HG03060 (cell line): ENCODE measurements around the gene ONECUT2.

Source experiments
- ATAC-seq: cut with Tn5 transposase; IDR thresholded peaks from one replicate; pipeline ENCODE4 v1.9.1; 2021; ENCODE audit warnings: low read depth, moderate number of reproducible peaks; ENCODE audit not compliant: unreplicated experiment

ONECUT2 gene

DNA sequence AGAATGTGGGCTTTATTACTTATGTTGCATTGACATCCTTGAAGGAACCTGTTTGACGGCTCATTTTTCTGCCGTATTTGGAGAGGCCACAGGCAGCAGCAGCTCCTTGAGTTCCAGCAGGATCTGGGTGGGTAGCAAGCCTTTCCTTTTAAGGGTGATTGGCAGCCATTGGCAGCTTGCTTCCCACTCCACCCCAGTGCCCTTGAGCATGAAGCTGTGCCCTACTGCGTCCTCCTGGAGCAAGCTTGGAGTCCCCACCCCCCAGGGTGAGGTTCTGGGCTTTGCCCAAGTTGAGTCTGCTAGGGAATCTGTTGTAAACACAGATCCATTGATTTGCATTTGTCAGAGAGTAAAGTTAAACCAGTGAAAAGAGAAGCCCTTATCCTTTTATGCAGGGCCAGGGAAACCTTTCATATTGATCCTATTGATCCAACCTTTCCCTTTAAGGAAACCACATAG lies 9.2 kb downstream of the ONECUT2 start:
- no peak for ATAC-seq

DNA sequence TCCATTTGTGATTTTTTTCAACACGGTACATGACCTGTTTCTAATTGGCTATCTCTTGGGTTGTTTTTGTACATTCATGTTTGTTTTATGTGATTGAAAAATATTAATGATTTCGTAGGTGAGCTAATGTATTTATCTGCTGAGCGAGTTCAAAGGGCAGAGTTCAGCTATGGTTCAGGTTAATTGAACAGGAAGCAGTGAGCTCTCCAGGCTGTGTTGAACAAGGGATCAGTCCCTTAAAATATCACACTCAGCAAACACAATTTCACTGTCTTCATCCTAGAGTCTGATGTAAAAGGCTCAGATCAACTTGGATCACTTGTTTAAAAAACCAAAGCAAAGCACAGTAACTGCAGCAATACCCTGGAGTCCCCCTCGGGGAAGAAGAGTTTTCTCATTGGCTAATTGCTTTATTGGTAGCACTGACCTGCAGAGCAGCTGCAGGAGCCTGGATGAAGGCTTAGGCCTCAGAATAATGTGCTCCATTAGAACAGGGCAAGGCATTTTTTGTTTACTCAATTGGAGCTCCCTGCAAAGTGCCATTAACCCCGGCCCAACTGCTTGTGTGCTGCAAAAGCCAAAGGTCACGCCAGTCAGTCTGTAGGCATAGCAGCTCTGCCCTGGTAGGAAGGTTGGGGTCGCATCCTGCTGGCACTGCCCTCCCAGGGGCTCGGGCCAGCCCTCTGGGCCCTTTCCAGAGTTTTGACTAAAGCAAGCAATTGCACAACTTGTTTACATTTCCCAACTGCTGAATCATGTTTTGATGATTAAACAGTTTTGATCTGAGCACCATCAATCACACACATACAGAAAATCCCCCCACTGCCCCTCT lies 10.5 kb downstream of the ONECUT2 start:
- ATAC-seq = no peak

- no peak for ATAC-seq
These were observed 11.1 kb downstream of the ONECUT2 start for GRCh38 chr18:57446322-57446721.

GRCh38 chr18:57447154-57447621 lies 12.0 kb downstream of the ONECUT2 start:
- no peak for ATAC-seq

- ATAC-seq = no peak
These were observed 20.5 kb downstream of the ONECUT2 start for GRCh38 chr18:57455576-57456129.

DNA sequence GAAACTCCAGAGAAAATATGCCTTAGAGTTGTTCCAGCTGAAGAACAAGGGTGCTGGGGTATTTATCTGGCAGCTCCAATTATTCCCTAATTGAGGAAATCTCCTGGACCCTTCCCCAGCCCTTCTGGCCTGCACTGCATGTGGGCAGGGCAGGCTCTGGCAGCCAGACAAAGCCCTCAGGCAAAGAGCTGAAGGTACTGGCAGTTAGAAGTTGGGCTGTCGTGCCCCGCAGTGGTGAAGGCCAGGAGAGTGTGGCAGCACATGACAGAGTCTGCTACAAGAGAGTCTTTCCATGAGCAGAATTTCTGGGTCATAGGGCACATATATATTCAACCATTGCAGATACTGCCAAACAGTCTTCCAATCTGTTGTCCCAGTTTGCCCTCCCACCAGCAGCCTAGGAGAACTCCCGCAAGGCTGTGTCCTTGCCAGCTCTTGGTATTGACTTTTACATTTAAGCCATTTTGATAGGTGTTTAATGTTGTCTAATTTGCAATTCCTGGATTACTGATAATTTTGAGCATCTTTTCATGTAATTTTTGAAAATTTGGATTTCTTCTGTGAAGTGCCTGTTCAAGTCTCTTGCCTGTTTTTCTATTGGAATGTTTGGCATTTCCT lies 26.6 kb downstream of the ONECUT2 start:
- no peak for ATAC-seq

GRCh38 chr18:57466307-57466706 lies 31.1 kb downstream of the ONECUT2 start:
- ATAC-seq = no peak

DNA sequence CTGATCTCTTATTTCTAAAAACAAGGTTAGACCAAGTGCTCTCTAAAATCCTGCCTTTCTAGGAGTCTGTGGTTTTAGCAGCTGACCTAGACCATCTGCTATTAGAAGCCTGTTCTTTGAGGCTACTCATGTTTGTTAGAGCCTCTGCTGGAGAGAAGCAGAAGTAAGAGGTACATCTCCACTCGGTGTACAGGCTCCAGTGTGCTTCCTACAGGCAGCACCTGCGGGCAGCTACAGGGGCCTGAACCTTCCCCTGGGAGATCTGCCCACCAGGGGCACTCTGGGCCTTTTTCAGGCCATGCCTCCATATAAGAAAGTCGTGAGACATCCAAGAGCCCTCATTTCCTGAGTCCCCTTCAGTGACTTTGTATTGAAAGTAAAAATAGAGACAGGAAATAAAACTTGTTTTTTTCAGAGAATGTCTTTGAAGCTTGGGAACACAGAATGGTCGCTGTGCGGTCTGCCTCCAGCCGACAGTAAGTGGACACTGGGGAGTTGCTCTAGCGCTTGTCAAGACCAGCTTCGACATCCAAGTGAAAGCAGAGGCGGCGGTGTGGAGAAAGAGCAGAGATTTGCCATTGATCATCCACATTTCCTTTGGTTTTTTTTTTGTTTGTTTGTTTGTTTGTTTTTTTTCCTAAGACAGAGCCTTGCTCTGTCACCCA lies 31.7 kb downstream of the ONECUT2 start:
- no peak for ATAC-seq

- ATAC-seq = no peak
These were observed 34.7 kb downstream of the ONECUT2 start for GRCh38 chr18:57469884-57470283.

- ATAC-seq = no peak
These were observed 40.2 kb downstream of the ONECUT2 start for GRCh38 chr18:57475408-57475807.

- no peak for ATAC-seq
These were observed 40.7 kb downstream of the ONECUT2 start for GRCh38 chr18:57475903-57476302.

DNA sequence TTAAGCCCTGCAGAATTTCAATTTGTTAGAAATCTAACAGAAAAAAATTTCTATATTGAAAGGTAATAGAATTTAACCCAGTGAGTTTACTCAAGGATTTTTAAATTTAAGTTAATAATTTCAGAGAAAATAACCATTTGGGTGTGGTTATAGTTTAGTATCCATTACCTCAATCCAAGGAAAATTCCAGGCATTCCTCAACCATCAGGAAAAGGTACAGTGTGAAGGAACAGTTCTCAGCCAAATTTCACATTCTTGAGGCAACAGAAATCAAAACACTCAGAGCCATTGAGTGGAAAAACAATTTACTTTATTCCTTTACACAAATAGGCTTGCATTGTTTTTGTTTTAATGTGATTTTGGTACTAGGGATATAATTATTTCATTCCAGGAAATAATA lies 45.6 kb downstream of the ONECUT2 start:
- ATAC-seq = no peak

- no peak for ATAC-seq
These were observed 62.5 kb downstream of the ONECUT2 start for GRCh38 chr18:57497372-57498294.

DNA sequence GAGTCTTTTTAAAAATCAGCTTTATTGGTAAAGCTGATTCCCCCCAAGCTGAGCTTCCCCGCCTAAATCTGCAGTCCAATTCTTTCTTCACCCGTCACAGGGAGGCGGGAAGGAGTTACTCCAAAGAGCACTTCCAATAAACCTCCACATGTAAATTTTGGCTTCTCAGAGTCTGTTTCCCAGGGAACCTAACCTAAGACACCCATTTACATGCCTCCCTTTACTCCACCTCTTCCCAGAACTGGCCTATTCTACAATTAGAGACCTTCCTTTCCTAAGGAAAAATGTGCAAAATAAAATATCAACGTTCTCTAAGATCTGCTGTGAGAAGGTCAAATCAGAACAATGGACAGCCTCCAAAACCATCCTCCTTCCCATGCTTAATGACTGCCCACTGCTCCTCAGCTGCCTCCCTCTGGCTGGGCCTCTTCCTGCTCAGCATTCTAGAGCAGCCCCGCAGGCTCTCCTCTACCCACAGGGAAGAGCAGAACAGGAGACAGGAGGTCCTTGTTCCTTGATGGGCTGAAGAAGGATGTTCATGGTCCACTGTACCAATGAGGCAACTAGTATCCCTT lies 63.6 kb downstream of the ONECUT2 start:
- no peak for ATAC-seq

- ATAC-seq = no peak
These were observed 67.5 kb downstream of the ONECUT2 start for GRCh38 chr18:57502624-57503023.

- ATAC-seq = no peak
These were observed 70.1 kb downstream of the ONECUT2 start for GRCh38 chr18:57505231-57505630.

GRCh38 chr18:57516056-57516455 lies 80.9 kb downstream of the ONECUT2 start:
- no peak for ATAC-seq

- ATAC-seq = no peak
These were observed 83.4 kb downstream of the ONECUT2 start for GRCh38 chr18:57518533-57518932.

GRCh38 chr18:57519668-57520424 lies 84.7 kb downstream of the ONECUT2 start:
- no peak for ATAC-seq
